Peyer's patch (tissue), 4 donors: ENCODE data around the gene KCNN1. TPM values are rescaled to one million over a fixed set of nuclear protein-coding genes. Genes with fewer than 3 reads are reported as not detected.

Experiments
- DNase-seq, 3 donors: peaks; one replicate each; pipeline ENCODE4 v3.0.0-alpha.2; 2017 to 2019
- H3K27ac ChIP-seq, 4 donors: fragments of 200-600 bp; sonication (generic); one replicate each; pipeline ENCODE4 v1.5.1; 2016 to 2019
- H3K27me3 ChIP-seq, 2 donors: fragments of 200-600 bp; sonication (generic); one replicate each; pipeline ENCODE4 v1.5.1; 2019
- H3K36me3 ChIP-seq, 3 donors: fragments of 200-600 bp; sonication (generic); one replicate each; pipeline ENCODE4 v1.5.1; 2016 to 2019
- H3K4me1 ChIP-seq, 4 donors: fragments of 200-600 bp; sonication (generic); one replicate each; pipeline ENCODE4 v1.5.1; 2016 to 2019
- H3K4me3 ChIP-seq, 4 donors: fragments of 200-600 bp; sonication (generic); 1 replicate in 3 of 4; 2 replicates in 1 of 4; pipeline ENCODE4 v1.5.1; 2016 to 2019; ENCODE audit warnings: mild to moderate bottlenecking in 1 of 4
- H3K9me3 ChIP-seq, 4 donors: fragments of 200-600 bp; sonication (generic); one replicate each; pipeline ENCODE4 v1.5.1; 2016 to 2019; ENCODE audit warnings: mild to moderate bottlenecking in 1 of 4
- CTCF ChIP-seq, 6 experiments: fragments of 450-650 bp in 4 of 6; fragments of 200-600 bp in 2 of 6; sonication (generic) in 1 of 6; IDR thresholded peaks; one replicate each; pipeline ENCODE4 v1.5.1; 2017 to 2019; ENCODE audit warnings: antibody characterized with exemption in 6 of 6, mild to moderate bottlenecking in 3 of 6, moderate library complexity in 1 of 6
- POLR2A ChIP-seq, 2 donors: fragments of 450-650 bp; IDR thresholded peaks; one replicate each; pipeline ENCODE4 v1.5.1; 2017; ENCODE audit warnings: antibody characterized with exemption in 2 of 2, mild to moderate bottlenecking in 2 of 2, moderate library complexity in 2 of 2
- total RNA-seq, 4 donors: library from RNA; depleted of rRNA; stranded (reverse); fragments of >200 nt; gene quantifications; one replicate each; pipeline ENCODE4 v1.1.0, GENCODE V29; 2016

Gene KCNN1
- total RNA-seq, 4 donors from 2014 or later, result not detected

- TF ChIP-seq CTCF (IDR thresholded peaks at IDR 0.05) (no peak), POLR2A (IDR thresholded peaks at IDR 0.05) (no peak)
- Histone ChIP-seq H3K27me3 (no peaks in the 10 kb centered on the region), H3K4me3 (no peak overlapping the region), H3K4me1 (peaks cover 0 to 50% (median 24%) of the 10 kb centered on the region in 4 donors), H3K36me3 (peaks cover 0 to 25% (median 0%) of the 10 kb centered on the region in 3 donors), H3K27ac (peak overlapping the region; percentile 50 to 80 (median 73)), H3K9me3 (no peaks in the 10 kb centered on the region)
- no peak for DNase-seq
Observed at GRCh38 chr19:18017275-18018083, 50.6 kb downstream of the KCNN1 start.

DNA sequence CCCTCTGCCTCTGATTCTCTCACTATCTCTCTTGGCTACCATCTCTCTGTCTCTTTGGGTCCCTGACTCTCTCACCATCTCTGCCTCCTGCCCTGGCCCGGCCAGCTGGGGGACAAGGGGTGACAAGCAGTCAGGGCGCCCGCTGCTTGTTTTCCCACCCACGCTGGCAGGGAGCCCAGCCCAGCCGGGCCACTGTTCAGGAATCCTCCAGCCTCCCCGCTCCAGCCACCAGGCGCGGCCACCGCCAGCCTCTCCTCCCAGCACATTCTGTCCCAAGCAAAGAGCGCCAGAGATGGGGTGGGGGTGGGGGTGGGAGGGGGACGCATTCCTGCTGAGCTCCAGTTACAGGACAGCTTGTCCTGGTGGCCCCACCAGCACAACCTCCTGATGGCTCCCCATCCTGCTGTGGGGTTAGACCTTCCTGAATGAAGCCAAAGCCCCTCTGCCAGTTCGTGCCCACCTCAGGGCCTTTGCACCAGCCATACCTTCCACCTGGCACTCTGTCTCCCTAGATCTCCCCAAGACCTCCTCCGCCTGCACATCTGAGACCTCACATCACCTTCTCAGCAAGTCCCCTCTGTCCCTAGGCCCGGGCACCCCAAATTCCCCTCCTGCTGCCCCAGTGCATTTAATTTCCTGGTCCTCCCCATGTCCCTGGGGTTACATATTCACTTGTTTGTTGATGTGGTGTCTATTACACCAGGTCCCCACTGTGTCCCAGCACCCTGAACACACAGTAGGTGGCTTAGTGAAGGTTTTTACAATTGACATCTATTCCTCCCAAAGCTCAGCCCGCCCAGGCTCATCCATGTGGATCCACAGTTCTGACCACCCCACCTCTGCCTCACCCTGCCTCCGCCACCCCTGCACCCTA lies 53.5 kb downstream of the KCNN1 start:
- peak overlapping the region; percentile 85 to 91 (median 88) for H3K27ac ChIP-seq
- peaks cover 0 to 46% (median 39%) of the 10 kb centered on the region in 4 donors for H3K4me1 ChIP-seq
- DNase-seq, result peak in 2 of 3 donors; percentile 78 to 82
- no peaks in the 10 kb centered on the region for H3K9me3 ChIP-seq
- peaks cover 0 to 2% (median 0%) of the 10 kb centered on the region in 3 donors for H3K36me3 ChIP-seq
- no peak for TF ChIP-seq POLR2A (IDR thresholded peaks at IDR 0.05)
- TF ChIP-seq CTCF (IDR thresholded peaks at IDR 0.05), result no peak
- H3K27me3 ChIP-seq, result no peaks in the 10 kb centered on the region
- H3K4me3 ChIP-seq, result no peak overlapping the region

DNA sequence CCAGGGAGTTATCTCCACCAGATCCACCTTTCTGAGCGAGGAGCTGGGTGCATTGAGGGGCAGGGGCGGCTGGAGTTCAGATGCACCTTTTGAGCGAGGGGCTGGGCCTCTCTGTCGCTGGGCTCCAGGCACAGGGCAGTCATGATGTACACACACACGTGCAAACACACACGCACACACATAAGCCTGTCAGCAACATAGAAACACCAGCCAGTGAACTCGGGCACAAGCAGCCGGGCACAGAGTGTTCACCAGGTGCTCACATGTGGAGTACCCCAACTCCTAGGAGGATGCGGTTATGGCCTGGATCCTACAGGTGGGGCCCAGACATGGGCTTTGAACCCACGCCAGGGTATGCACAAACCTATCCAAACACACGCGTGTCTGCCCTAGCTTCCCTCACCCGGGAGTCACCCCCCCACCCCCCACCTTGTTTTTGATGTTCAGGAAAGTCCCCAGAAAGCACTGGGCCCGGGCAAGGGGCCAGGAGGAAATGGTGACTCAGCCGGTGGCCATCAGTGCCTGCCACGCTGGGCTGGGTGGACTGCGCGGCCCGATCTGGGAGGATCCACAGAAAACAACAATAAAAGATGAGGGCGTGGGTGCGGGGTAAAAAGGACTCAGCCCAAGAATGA lies 54.3 kb downstream of the KCNN1 start:
- peak; percentile 80 to 89 (median 86) for DNase-seq
- Histone ChIP-seq H3K36me3 (no peaks in the 10 kb centered on the region), H3K27ac (peak overlapping the region; percentile 85 to 91 (median 88)), H3K4me3 (no peak overlapping the region), H3K27me3 (no peaks in the 10 kb centered on the region), H3K4me1 (peaks cover 0 to 46% (median 39%) of the 10 kb centered on the region in 4 donors), H3K9me3 (no peaks in the 10 kb centered on the region)
- TF ChIP-seq CTCF (IDR thresholded peaks at IDR 0.05) (no peak), POLR2A (IDR thresholded peaks at IDR 0.05) (no peak)

GRCh38 chr19:18023622-18024251 lies 56.8 kb downstream of the KCNN1 start:
- TF ChIP-seq CTCF (IDR thresholded peaks at IDR 0.05) (no peak), POLR2A (IDR thresholded peaks at IDR 0.05) (no peak)
- H3K27ac ChIP-seq, result peak overlapping the region; percentile 85 to 91 (median 88)
- H3K4me3 ChIP-seq, result no peak overlapping the region
- no peaks in the 10 kb centered on the region for H3K27me3 ChIP-seq
- no peaks in the 10 kb centered on the region for H3K36me3 ChIP-seq
- peaks cover 0 to 37% (median 35%) of the 10 kb centered on the region in 4 donors for H3K4me1 ChIP-seq
- no peaks in the 10 kb centered on the region for H3K9me3 ChIP-seq
- peak; percentile 67 to 99 (median 97) for DNase-seq

- no peak overlapping the region for H3K4me3 ChIP-seq
Observed at GRCh38 chr19:18027151-18027550, 60.2 kb downstream of the KCNN1 start.

More at GRCh38 chr19:18027151-18027550, 60.2 kb downstream of the KCNN1 start:
- H3K36me3 ChIP-seq, result no peaks in the 10 kb centered on the region
- no peak for TF ChIP-seq POLR2A (IDR thresholded peaks at IDR 0.05)
- TF ChIP-seq CTCF (IDR thresholded peaks at IDR 0.05), result no peak
- H3K27me3 ChIP-seq, result no peaks in the 10 kb centered on the region
- H3K27ac ChIP-seq, result peak overlapping the region in 1 of 4 donors; percentile 4
- H3K9me3 ChIP-seq, result no peaks in the 10 kb centered on the region
- DNase-seq, result no peak
- peaks cover 0 to 27% (median 21%) of the 10 kb centered on the region in 4 donors for H3K4me1 ChIP-seq
